ENCODE data around the gene STIMATE.

DNA sequence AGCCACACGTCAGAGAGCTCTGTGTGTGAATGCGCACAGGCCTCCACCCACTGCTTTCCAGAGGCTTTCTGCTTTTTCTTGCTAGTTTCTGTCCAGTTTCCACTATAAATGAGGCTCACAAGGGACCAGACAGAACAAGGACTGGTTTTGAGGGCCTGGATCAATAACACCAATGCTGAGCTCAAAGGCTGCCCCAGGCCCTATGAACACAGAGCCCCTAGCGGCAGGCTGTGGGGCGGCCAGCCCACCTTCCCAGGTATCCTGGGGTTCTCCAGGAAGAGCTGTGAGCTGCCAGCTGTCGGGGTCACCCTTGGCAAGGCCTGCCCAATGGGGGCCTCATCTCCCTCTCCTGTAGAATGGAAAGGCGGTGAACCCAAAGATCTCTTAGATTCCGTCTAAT is 104.9 kb downstream of the STIMATE start:
- TF ChIP-seq SUZ12 (IDR thresholded peaks at IDR 0.05) = no peak
- TF ChIP-seq ELF4 (IDR thresholded peaks at IDR 0.05) = no peak
- no peak for TF ChIP-seq SP1 (IDR thresholded peaks at IDR 0.05)
- TF ChIP-seq FOXK2 (IDR thresholded peaks at IDR 0.05) = no peak

Data from HEK293T (cell line).